ENCODE results near the gene AK4. TPM values are rescaled to one million over a fixed set of nuclear protein-coding genes. Genes with fewer than 3 reads are reported as not detected.
"Not testable (repeated sequence)": the region's sequence is repeated elsewhere in the genome, so short reads cannot be mapped to it uniquely, and the experiment has no call there.

The AK4 gene
- 100 to 1,000 TPM in 1 of 12 donors, 10 to 100 TPM in 5, 1 to 10 TPM in 6; 5.6 to 465 (median 10.2) TPM for polyA plus RNA-seq (ENCODE audit: insufficient read length in 12 of 12)
- long read RNA-seq, donor 1, full-length matches to known transcripts: 13 of 13 reads
- long read RNA-seq, donor 1, partial matches to known transcripts: 0 of 13 reads
- long read RNA-seq, donor 1, other reads (novel, unspliced or antisense): 0 of 13 reads
- long read RNA-seq, donor 2, full-length matches to known transcripts: 2 of 2 reads
- long read RNA-seq, donor 2, partial matches to known transcripts: 0 of 2 reads
- long read RNA-seq, donor 2, other reads (novel, unspliced or antisense): 0 of 2 reads
- long read RNA-seq, donor 3: 0 reads
- long read RNA-seq, donor 4: 0 reads
- long read RNA-seq, donor 5, full-length matches to known transcripts: 2 of 2 reads
- long read RNA-seq, donor 5, partial matches to known transcripts: 0 of 2 reads
- long read RNA-seq, donor 5, other reads (novel, unspliced or antisense): 0 of 2 reads
- long read RNA-seq, donor 6, full-length matches to known transcripts: 2 of 2 reads
- long read RNA-seq, donor 6, partial matches to known transcripts: 0 of 2 reads
- long read RNA-seq, donor 6, other reads (novel, unspliced or antisense): 0 of 2 reads
- long read RNA-seq, donor 7, partial matches to known transcripts: 0 of 2 reads
- long read RNA-seq, donor 7, other reads (novel, unspliced or antisense): 0 of 2 reads
- long read RNA-seq, donor 8, full-length matches to known transcripts: 3 of 3 reads
- long read RNA-seq, donor 8, partial matches to known transcripts: 0 of 3 reads
- long read RNA-seq, donor 8, other reads (novel, unspliced or antisense): 0 of 3 reads
- long read RNA-seq, donor 9, full-length matches to known transcripts: 5 of 5 reads
- long read RNA-seq, donor 9, partial matches to known transcripts: 0 of 5 reads
- long read RNA-seq, donor 9, other reads (novel, unspliced or antisense): 0 of 5 reads
- long read RNA-seq, donor 10, full-length matches to known transcripts: 4 of 4 reads
- long read RNA-seq, donor 10, partial matches to known transcripts: 0 of 4 reads
- long read RNA-seq, donor 10, other reads (novel, unspliced or antisense): 0 of 4 reads
- long read RNA-seq, donor 11, full-length matches to known transcripts: 1 of 1 reads
- long read RNA-seq, donor 11, partial matches to known transcripts: 0 of 1 reads
- long read RNA-seq, donor 11, other reads (novel, unspliced or antisense): 0 of 1 reads

DNA sequence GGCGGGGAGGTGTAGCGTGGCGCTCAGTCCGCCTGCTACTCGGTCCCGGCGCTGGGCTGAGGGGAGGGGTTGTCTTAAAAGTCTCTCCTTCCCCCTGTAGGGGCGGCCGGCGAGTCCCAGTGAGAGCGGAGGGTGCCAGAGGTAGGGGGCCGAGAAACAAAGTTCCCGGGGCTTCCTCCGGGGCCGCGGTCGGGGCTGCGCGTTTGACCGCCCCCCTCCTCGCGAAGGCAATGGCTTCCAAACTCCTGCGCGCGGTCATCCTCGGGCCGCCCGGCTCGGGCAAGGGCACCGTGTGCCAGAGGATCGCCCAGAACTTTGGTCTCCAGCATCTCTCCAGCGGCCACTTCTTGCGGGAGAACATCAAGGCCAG lies at the start of gene AK4:
AK4 (plus strand) TSS at position 26 of the 370 bp plus-strand sequence; CDS start at position 231, 205 bp downstream.
- not testable (repeated sequence) for DNase-seq

DNA sequence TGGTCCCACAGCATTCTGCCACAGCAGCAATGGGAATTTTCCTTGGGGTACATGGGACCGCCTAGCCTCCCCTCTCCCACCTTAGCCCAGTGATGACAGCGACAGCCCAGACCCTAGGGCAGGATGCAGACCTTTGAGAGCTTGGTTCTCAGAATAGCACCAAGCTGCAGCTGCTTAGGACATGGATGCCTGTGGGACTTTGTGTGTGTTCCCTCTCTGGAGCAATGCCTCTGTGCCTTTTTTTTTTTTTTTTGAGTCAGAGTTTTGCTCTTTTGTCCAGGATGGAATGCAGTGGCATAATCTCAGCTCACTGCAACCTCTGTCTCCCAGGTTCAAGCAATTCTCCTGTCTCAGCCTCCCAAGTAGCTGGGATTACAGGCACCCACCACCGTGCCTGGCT lies 44.2 kb upstream of the AK4 start:
- DNase-seq: no peak

DNA sequence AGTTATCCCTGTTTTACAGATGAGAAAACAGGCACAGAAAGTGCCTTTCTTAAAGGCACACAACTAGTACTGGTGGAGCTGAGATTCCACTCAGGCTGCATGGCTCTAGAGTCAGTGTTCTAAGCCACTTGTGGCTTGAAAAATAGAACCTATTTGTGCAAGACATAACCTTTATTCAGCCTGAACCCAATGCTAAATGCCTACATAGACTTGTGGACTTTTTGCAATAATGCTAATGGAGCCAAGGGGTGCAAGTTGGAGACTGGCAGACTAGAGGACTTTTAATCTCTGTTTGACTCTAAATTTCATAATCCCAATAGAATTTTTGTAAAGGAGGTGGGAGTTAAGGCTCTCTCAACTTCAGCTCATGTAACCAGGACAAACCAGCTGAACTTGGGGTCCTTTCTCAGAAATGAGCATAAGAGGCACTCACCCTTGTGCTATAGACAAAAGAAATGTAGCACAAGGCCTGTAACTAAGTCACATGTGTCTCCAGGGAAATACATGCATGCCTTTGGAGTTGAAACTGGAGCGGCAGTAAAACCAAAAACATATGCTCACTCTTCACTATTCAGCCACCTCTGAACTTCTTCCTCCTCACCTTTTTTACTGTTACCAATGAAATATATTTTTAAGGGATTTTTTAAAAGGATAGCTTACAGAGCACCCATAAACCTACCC lies 43.0 kb upstream of the AK4 start:
- no peak for DNase-seq

DNA sequence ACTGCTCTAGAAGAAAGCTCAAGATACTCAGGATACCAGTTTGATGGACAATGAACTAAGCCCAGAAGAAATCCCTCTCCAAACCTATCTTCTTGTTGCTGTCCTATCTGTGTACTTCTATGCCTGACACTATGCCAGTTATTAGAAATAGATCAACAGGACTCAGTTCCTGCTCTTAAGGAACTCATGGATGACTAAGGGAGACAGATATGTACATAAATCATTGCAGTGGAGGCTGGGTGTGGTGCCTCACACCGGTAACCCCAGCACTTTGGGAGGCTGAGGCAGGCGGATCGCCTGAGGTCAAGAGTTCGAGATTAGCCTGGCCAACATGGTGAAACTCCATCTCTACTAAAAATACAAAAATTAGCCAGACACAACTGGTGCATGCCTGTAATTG lies 42.4 kb upstream of the AK4 start:
- DNase-seq: no peak

DNA sequence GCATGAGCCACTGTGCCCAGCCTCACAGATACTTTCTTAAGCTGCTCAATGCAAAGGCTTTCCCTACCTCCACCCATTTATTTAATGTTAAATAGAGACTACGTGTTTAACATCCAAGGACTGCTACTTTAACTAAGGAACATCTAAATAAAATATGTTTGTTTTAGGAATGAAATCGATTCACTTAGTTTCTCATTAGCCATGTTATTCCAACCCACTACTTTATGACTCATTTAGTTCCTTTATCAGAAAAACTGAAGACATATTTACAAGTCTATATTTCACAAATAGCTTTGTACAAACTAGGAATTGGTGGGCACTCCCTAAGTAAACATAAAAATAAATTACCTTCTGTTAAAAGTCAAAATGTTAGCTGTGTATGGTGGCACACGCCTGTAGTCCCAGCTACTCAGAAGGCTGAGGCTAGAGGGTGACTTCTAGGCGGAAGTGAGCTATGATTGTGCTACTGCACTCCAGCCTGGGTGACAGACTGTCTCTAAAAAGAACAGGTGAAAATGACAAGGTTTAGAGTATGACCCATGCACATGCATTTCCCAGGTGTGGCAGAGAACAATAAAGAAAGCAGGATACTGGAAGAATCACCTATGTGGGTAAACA lies 39.9 kb upstream of the AK4 start:
- DNase-seq: no peak

DNA sequence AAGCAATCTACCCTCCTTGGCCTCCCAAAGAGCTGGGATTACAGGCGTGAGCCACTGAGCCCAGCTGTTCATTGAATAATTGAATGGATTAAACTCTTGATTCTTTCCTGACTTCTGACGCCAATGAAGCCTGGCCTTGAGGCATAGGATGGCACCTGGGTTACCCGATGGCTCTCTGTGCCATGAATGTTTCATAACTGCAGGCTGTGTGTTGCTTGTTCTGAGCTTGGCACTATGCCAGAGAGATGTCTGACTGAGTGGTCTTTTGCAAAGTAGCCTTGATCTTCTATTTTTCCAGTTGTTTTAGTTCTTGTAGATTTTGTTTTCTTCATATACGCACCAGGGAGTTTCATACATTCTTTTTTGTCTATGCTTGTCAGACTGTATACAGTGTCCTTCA lies 38.5 kb upstream of the AK4 start:
- no peak for DNase-seq

DNA sequence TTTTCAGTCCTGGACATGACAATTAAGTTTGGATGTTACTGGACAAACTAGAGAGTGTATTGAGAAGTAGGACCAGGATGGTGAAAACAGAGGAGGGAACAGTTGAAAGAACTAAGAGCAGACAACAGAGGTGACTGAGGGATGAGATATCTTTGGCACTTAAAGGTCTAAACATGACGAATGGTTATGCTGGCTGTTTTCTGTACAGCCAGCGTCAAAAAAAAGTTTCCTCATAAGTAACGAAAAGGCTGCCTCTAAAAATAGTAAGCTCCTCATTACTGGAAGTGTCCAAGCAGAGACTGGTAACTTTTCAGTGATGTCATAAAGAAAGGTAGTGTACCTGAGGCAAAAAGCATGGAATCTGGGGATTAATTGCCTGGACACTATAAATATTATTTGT lies 35.2 kb upstream of the AK4 start:
- DNase-seq: no peak

DNA sequence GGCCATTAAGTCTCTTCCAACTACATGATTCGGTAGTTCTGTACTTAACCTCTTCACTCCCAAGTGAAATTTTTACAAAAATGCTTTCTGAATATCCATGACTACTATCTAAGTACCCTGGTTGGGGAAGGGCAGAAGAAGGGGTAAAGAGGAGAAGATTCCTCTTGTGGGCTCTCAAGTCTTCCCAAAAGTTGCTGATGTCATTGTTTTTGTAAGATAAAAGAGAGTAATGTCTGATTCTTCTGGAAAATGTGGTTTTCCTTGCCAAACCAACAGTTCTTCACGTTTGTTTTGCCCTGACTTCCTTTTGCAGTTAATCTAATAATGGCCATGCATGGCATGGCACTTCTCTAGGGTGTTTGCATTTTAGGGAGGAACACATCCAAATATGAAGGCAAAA lies 34.7 kb upstream of the AK4 start:
- no peak for DNase-seq

DNA sequence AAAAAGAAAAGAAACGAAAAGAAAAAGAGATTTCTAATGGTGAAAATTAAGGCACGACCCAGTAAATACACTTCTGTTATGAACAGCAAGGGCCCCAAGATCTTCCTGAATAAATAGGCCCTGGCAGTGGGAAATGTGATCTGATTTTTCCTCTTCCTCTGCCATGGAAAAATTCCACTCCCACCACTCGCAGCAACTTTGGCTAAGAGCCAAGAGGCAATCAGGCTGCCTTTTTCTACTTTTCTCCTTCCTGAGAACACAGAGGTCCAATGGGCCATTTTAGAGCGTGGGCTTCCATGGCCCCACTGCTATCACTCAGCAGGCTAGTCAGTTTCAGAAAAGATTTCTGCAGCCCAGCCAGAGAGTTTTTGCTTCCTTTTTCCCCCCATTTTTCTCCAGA lies 33.7 kb upstream of the AK4 start:
- peak; percentile 81 for DNase-seq

DNA sequence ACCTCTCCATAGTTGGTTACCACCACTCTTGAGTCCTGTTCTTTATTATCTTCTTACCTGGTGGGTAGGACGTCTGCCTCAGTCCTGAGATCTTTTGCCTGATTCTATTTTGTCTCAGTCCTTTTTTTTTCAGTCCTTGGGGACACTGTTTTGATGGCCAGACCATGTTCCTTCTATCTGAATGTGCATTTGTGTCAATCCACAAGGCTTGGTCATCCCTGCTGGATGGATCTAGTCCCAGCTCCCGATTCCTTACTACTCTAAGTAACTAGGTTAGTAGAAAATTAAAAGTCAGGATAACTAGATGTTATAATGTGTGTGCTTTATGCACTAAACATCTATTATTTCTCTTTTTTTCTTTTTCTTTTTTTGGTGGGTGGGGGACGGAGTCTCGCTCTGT lies 28.1 kb upstream of the AK4 start:
- DNase-seq: no peak

DNA sequence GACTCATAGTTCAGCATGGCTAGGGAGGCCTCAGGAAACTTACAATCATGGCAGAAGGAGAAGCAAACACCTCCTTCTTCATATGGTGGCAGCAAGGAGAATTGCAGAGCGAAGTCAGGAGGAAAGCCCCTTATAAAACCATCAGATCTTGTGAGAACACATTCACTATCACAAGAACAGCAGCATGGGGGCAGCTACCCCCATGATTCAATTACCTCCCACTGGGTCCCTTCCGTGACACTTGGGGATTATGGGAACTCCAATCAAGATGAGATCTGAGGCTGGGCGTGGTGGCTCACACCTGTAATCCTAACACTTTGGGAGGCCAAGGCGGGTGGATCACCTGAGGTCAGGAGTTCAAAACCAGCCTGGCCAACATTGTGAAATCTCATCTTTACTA lies 18.9 kb upstream of the AK4 start:
- not testable (repeated sequence) for DNase-seq

DNA sequence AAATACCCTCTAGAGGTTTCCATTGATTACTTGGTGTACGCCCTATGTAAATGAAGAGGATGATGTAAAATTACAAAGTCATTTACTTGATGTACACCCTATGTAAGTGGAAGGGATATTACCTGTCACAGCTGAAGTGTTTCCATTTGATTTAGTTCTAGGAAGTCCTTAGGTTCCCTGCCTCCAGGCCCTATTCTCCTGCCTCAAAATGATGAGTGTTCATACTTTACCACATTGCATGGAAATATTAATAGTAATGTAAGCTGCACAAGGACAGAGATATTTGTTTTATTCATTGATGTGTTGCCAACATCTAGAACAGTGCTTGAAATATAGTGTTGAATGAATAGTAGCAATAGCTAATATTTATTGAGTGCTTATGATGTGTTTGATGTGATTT lies 9.5 kb upstream of the AK4 start:
- no peak for DNase-seq

DNA sequence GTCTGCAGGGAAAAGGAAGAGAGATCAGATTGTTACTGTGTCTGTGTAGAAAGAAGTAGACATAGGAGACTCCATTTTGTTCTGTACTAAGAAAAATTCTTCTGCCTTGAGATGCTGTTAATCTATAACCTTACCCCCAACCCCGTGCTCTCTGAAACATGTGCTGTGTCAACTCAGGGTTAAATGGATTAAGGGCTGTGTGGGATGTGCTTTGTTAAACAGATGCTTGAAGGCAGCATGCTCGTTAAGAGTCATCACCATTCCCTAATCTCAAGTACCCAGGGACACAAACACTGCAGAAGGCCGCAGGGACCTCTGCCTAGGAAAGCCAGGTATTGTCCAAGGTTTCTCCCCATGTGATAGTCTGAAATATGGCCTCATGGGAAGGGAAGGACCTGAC lies 8.2 kb upstream of the AK4 start:
- DNase-seq: not testable (repeated sequence)

DNA sequence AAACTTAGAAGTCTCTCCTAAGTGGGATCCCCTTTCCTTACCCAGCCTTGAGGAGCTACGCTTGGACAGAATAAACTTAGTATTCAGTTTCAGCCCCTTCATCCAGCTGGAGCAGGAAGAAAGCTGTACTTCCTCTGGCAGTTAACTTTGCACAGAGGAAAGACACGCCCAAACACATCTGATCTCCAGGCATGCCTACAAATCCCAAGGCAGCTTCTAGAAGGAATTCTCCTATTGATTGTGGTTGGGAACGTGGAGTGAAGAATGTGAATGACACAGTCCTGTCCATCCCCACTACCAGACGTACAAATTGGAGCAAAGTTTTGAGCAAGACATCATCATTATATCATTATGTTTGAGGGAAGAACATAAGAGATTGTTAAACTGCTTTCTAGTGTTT lies 6.6 kb upstream of the AK4 start:
- DNase-seq: peak; percentile 23

DNA sequence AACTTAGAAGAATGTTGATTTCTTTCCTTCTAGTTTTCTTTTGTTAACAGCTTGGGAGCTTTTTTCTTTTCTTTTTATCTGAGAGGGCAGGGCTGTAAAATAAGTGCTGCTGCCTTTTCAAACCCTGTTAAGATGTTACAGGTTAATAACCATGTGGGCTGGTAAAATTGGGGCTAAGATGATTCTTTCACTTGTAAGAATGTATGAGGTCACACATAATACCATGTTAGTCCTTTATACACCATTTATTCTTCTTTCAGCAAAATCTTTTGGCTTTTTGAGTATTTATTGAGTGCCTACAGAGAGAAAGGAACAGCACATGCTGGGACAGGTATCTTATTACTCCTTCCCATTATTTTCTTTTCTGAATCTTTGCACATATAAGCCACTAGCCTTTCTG lies 6.1 kb upstream of the AK4 start:
- DNase-seq: no peak

DNA sequence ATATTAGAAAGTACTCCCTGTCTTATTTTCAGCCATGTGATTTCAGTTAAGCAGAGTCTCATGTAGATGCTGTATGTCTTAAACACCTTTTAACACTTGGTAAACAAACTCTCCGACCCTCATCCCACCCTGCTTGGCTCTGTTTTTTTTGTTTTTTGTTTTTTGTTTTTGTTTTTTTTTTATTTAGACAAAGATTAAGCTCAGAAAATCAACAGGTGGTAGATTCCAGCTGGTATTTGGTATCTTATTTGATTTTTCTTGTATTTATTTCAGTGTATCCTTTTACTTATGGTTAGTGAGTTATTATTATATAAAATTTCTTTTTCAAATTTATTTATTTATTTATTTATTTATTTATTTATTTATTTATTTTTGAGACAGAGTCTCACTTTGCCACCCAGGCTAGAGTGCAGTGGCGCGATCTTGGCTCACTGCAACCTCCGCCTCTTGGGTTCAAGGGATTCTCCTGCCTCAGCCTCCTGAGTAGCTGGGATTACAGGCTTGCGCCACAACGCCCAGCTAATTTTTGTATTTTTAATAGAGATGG lies 4.8 kb upstream of the AK4 start:
- not testable (repeated sequence) for DNase-seq

DNA sequence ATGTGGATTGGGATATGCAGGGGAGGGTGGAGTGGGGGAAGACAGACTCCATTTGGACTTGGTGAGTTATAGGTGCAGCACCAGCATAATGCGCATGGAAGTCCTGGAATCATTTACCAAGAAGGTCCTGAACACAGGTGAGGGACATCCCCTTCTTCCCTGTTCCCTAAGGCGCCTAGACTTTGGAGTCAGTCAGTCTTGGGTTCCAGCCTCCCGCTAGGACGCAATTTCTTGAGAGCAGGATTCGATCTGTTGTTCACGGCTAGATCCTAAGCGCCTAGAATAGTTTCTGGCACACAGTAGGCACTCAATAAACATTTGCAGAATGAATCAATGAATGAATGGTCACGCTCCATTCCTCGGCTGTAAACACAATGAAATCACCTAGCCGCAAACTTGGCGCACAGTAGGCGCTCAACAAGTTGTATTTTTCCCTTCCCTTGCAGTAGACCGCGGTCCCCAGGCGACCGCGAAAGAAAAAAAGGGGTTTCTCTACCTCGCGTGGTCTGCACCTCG lies 1.0 kb upstream of the AK4 start:
- no peak for DNase-seq

DNA sequence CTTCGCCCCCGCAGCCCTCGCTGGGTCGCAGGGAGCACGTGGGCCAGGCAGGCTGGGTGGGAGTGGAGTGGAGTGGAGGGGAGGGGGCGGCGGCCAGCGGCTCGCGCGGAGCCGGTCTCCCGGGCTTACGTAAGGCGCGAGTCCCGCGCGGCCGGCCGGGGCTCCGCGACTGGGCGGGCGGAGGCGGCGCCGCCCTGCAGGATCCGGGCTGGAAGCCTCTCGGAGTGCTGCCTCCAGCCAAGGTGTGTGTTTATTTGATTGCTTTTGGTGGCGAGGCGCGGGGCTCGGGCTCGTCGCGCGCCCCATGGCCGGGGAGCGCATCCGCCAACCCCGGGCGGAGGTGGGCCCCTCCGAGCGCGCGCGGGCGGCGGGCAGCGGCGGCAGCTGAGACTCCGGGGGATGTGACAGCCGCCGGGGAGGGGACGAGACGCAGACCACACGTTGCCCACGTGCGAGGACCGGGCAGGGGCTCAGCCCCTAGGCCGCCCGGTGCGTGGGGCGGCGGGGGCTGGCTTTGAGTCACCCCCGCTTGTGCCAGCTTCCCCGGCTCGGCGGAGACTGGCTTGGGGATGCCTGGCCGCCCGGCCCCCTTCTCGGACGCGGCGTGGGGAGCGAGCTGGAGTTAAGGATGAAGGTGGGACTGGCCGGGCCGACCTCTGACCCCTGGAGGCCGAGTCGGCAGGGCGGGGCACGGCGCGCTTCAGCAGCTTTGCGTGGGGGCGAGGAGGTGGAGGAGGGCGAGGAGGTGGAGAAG lies 402 bp upstream of the AK4 start:
- no peak for DNase-seq

DNA sequence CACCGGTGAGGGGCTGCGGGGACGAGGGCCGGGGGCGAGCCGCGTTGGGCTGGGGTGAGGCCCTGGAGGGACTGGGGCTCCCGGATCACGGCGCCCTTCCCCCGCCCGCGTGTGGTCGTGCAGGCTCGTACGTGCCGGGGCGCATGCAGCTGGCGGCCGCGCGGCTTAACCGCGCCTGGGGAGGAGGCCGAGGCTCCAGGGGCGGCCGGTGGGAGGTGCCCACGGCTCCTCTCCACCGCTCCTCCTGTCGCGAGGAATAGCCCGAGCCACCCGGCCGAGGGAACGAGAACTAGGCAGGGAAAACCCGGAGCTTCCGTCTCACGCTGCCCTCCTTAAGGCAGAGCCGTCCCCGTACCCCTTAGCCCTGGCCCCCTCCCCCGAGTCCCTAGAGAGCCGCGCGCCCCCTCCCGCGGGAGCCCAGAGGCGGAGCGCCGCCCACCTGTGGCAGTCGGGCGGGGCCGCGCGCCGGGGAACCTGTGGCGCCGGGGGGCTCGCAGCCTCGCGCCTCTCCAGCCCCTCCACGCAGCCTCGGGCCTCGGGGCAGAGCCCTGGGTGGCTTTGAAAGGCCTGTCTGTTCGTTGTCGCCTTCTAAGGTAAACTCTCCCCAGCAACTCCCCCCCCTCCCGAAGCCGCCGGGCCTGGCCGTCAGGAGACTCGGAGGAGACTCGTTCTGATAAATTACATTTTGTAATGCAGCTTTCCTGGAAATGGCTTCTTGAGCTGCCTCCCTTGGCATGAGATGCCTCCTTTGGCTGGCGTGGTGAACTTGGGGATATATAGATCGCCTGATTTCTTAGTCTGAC lies 746 bp downstream of the AK4 start:
- DNase-seq: no peak
